C4-2B (cell line): ENCODE data around the gene ARHGAP1.

Experiments used
- H3K27ac ChIP-seq: fragments of 450-650 bp; 2 replicates; pipeline ENCODE4 v1.5.1; 2017
- ZFX ChIP-seq: fragments of 450-650 bp; IDR thresholded peaks from 2 replicates; pipeline ENCODE4 v1.6.1; 2017
- TF ChIP-seq, protein P1 (sequence below): fragments of 450-650 bp; conservative IDR thresholded peaks from 2 replicates; pipeline ENCODE4 v1.5.1; 2017; ENCODE audit warnings: mild to moderate bottlenecking

Gene ARHGAP1

DNA sequence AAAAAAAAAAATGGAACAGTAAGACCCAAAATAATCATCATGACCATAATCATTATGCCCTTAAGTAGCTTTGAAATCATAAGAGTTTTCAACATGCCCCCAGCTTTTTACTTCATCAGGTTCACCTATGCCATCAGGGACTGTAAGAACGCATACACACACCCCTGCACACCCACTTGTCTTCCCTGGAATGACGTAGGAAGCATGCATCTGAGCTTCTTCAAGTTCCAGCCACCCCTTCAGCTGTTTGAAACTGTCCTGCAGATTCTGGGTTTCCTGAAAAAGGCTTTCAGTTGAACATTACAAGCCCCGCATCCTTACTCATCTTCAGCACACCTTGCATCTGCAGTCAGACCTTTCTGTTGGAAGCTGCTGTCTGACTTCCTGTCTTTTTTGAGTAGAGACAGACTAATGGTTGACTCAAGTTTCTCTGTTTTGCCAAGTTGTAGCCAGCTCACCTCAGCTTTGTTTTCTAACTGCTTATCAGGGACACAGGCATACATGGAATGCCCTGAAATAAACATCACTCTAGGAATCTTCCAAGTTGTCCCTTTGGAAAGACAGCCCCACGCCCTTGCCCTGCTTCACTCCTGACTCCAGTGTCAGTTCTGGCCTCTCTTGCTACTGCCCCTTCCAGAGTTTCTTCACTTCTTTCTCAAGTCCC is 37.0 kb downstream of the ARHGAP1 start:
- TF ChIP-seq, protein P1, sequence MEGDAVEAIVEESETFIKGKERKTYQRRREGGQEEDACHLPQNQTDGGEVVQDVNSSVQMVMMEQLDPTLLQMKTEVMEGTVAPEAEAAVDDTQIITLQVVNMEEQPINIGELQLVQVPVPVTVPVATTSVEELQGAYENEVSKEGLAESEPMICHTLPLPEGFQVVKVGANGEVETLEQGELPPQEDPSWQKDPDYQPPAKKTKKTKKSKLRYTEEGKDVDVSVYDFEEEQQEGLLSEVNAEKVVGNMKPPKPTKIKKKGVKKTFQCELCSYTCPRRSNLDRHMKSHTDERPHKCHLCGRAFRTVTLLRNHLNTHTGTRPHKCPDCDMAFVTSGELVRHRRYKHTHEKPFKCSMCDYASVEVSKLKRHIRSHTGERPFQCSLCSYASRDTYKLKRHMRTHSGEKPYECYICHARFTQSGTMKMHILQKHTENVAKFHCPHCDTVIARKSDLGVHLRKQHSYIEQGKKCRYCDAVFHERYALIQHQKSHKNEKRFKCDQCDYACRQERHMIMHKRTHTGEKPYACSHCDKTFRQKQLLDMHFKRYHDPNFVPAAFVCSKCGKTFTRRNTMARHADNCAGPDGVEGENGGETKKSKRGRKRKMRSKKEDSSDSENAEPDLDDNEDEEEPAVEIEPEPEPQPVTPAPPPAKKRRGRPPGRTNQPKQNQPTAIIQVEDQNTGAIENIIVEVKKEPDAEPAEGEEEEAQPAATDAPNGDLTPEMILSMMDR, result no peak
- TF ChIP-seq ZFX, result no peak
- H3K27ac ChIP-seq, result no peak overlapping the region

DNA sequence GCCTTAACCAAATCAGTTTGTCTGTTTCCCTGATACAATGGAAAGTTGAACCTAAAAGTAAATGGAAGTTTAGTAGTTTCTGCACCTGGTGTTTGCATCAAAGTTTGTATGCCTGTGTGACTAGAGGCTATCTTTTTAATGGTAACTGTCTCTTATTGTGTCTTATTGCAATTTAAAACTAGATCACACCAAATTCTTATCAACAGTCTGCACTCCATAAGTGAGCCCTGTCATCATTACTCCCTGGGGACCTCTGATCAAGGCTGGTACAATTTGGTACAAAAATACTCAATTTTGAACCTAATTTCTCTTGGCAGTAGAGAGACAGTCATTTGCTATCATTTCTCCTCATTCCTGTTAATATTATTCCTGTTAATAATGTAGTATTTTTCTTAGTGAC is 38.1 kb downstream of the ARHGAP1 start:
- TF ChIP-seq, protein P1, result no peak
- TF ChIP-seq ZFX, result no peak
- no peak overlapping the region for H3K27ac ChIP-seq

- TF ChIP-seq ZFX, result no peak
- TF ChIP-seq, protein P1, result no peak
- no peak overlapping the region for H3K27ac ChIP-seq
Measured at GRCh38 chr11:46661836-46662235, 38.6 kb downstream of the ARHGAP1 start.

- no peak overlapping the region for H3K27ac ChIP-seq
Measured at GRCh38 chr11:46659908-46660307, 40.5 kb downstream of the ARHGAP1 start.

GRCh38 chr11:46658259-46658658 is 42.2 kb downstream of the ARHGAP1 start:
- H3K27ac ChIP-seq, result no peak overlapping the region
- TF ChIP-seq, protein P1, result no peak
- no peak for TF ChIP-seq ZFX

More at GRCh38 chr11:46659908-46660307, 40.5 kb downstream of the ARHGAP1 start:
- no peak for TF ChIP-seq ZFX
- TF ChIP-seq, protein P1, result no peak

DNA sequence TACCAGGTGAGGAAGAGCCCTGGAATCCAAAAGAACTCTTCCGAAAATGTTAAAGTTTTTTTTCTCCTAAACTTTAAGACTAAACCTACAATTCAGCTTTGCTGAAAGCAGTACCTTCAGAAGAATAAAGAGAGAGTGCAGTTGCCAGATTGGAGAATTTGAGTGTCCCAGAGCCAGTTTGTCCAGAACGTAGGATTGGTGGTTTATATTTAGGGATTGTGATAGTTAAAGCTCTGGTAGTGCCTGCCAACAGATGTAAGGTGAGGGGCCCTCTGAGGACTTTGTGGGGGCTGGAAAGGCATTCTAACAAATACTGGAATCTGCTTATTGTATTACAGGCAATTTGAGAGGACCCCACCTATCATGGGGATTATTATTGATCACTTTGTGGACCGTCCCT is 43.2 kb downstream of the ARHGAP1 start:
- H3K27ac ChIP-seq, result no peak overlapping the region

DNA sequence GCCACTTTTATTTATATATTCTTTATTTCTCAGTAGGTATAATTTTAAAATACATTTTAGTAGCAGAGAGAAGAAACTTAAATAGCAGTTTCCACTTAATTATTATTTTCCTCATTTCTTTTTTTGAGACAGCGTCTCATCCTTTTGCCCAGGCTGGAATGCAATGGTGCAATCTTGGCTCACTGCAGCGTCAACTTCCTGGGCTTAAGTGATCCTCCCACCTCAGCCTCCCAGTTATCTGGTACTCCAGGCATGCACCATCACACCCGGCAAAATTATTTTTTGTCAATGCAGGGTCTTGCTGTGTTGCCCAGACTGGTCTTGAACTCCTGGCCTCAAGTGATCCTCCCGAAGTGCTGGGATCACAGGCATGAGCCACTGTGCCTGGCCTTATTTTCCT is 44.8 kb downstream of the ARHGAP1 start:
- no peak overlapping the region for H3K27ac ChIP-seq
- TF ChIP-seq, protein P1, result no peak
- no peak for TF ChIP-seq ZFX

More for the DNA sequence above, 43.2 kb downstream of the ARHGAP1 start:
- TF ChIP-seq, protein P1, result no peak
- TF ChIP-seq ZFX, result no peak
